Skeletal muscle satellite cell (primary cell): ENCODE measurements around the gene CLIP2.

Source experiments
- H3K27me3 ChIP-seq: 2 replicates; pipeline ENCODE4 v1.7.0; 2013; ENCODE audit warnings: low read length; ENCODE audit not compliant: control insufficient read depth, insufficient read depth
- H3K36me3 ChIP-seq: 2 replicates; pipeline ENCODE4 v1.7.0; 2013; ENCODE audit warnings: mild to moderate bottlenecking, control low read depth, low read length; ENCODE audit not compliant: insufficient read depth
- H3K4me1 ChIP-seq: 2 replicates; pipeline ENCODE4 v1.7.0; 2013; ENCODE audit warnings: low read length; ENCODE audit not compliant: control insufficient read depth, insufficient read depth
- H3K4me2 ChIP-seq: 2 replicates; pipeline ENCODE4 v1.7.0; 2013; ENCODE audit warnings: mild to moderate bottlenecking, low read length
- H3K4me3 ChIP-seq: 2 replicates; pipeline ENCODE4 v1.7.0; 2013; ENCODE audit warnings: low read length
- H3K9ac ChIP-seq: 2 replicates; pipeline ENCODE4 v1.7.0; 2013; ENCODE audit warnings: mild to moderate bottlenecking, low read depth, low read length, moderate library complexity
- H3K9me3 ChIP-seq: replicated peaks from 2 replicates; pipeline ENCODE4 v1.7.0; 2013; ENCODE audit warnings: mild to moderate bottlenecking, control low read depth, low read length

The CLIP2 gene

DNA sequence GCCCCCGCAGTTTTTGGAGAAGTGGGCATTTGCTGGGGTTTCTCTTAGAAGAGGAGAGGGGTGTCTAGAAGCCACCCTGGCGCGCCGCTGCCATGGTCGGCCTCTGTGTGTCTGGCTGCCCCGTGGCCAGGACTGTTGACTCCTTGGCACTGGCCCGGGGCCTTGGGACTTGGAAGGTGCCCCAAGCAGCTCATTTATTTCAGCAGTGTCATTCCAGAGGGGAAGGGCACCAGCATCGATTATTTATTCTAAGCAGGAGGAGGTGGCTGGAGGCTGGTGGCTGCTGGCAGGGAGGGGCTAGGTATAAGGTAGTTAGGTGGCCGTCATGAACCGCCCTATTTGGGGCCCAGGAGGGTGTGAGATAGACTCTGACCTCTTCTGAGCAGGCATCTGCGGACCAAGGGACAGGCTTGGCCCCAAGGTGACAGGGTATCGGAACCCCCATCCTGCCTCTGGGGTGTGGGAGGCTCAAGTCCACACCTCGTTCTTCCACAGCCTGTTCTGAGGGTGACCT is 166.1 kb downstream of the CLIP2 start:
- no peaks in the 10 kb centered on the region for H3K27me3 ChIP-seq
- peaks cover 51% of the 10 kb centered on the region for H3K4me1 ChIP-seq
- peak overlapping the region; percentile 83 for H3K4me3 ChIP-seq
- H3K9me3 ChIP-seq, result no peaks in the 10 kb centered on the region
- peaks cover 3% of the 10 kb centered on the region for H3K36me3 ChIP-seq
- peak overlapping the region; percentile 99 for H3K4me2 ChIP-seq
- H3K9ac ChIP-seq, result peak overlapping the region; percentile 93
